H1 (cell line): ENCODE measurements around the gene SLC9A2. TPM values are rescaled to one million over a fixed set of nuclear protein-coding genes. Genes with fewer than 3 reads are reported as not detected.

Experiments
- EZH2 ChIP-seq: fragments of 200-600 bp; sonication (generic); IDR thresholded peaks from 2 replicates; pipeline ENCODE4 v1.7.1; 2012; ENCODE audit warnings: low read depth, mild to moderate bottlenecking, moderate library complexity, low read length, inconsistent platforms; ENCODE audit not compliant: severe bottlenecking
- KDM4A ChIP-seq: IDR thresholded peaks from one replicate; pipeline ENCODE4 v1.7.1; 2012; ENCODE audit warnings: low read depth, mild to moderate bottlenecking, moderate library complexity, low read length, inconsistent platforms; ENCODE audit not compliant: severe bottlenecking
- TBP ChIP-seq: IDR thresholded peaks from 2 replicates; pipeline ENCODE4 v1.6.1; 2011; ENCODE audit warnings: low read depth, low read length, improper control_type of control experiment
- polyA plus RNA-seq, 7 experiments: library from polyadenylated mRNA; depleted of rRNA in 3 of 7; stranded (reverse) in 5 of 7; unstranded in 2 of 7; fragments of >200 nt in 5 of 7; fragments of 200-250 nt in 2 of 7; gene quantifications; 1 replicate in 5 of 7; 2 replicates in 1 of 7; 4 replicates in 1 of 7; pipeline versions ENCODE4 v1.2.1 to v1.2.3, GENCODE V29; 2011 to 2013; ENCODE audit warnings: missing spikeins in 2 of 7, mixed read lengths in 2 of 7
- total RNA-seq: library from RNA; stranded (reverse); fragmentation: NEBNext Ultra II Directional; extraction: Animal tissue kit (Norgen Biotek cat#: 25700); gene quantifications from 2 replicates; pipeline ENCODE4 v1.2.1, GENCODE V29; 2021

SLC9A2 gene
- total and polyA plus RNA-seq, 2 of the 8 experiments (the other 6 are each of a cell fraction or from before 2014, with no cell fraction given) = 0.06 to 0.13 TPM

DNA sequence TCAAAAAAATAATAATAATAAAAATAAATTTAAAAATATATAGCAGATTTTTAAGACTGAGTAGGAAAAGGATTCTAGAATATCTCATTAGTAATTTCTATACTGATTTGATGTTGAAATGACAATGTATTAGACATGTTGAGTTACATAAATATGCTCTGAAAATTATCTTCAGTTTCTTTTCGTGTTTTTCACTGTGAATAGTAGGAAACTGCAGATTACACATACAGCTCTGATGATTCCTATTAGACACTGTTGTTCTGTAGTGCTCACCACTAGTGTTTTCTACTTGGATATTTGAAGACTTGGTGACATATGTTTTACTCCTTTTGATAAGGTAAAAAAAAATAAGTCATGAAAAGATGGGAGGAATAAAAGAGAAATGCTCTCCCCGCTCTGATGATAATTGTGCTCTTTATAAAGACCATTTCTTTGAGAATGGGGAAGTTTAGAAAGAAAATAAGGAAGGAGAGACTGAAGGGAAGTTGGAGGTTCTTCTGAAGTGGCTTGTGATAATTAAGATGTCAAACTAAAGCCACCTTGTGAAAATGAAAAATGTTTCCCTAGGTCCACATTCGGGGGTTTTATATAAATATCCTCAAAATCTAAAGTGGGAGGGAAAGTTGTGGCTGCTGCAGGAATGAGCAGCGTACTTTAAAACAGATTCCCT lies 52.9 kb downstream of the SLC9A2 start (continued):
- TF ChIP-seq TBP (no peak), KDM4A (no peak), EZH2 (no peak)
